Skeletal muscle cell (primary cell): ENCODE data around the gene ALG8.
A peak's percentile ranks its signal among the peaks of the same experiment; 100 is the strongest.
"Not testable (repeated sequence)": the region's sequence is repeated elsewhere in the genome, so short reads cannot be mapped to it uniquely, and the experiment has no call there.

Source experiments
- DNase-seq: peaks from one replicate; pipeline ENCODE4 v3.0.0-alpha.2; 2010; ENCODE audit warnings: low read depth
- H3K4me3 ChIP-seq: 2 replicates; pipeline ENCODE4 v1.5.1; 2011; ENCODE audit warnings: low read depth, mild to moderate bottlenecking, control low read depth, low read length, moderate library complexity

ALG8 gene

GRCh38 chr11:78078218-78079167, 60.9 kb downstream of the ALG8 start:
- peak overlapping the region; percentile 67 for H3K4me3 ChIP-seq
- DNase-seq = no peak

DNA sequence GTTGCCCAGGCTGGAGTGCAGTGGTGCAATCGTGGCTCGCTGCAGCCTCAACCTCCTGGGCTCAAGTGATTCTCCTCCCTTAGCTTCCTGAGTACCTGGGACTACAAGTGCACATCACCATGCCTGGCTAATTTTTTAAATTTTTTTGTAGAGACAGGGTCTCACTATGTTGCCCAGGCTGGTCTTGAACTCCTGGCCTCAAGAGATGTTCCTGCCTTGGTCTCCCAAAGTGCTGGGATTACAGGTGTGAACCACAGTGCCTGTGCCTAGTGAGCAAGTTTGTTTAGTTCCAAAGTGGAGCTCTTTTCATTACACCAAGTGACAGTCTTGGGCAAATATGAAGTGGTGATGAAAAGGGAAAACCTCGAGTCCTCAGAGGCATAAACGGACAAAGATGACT, 61.8 kb downstream of the ALG8 start:
- not testable (repeated sequence) for DNase-seq, H3K4me3 ChIP-seq

DNA sequence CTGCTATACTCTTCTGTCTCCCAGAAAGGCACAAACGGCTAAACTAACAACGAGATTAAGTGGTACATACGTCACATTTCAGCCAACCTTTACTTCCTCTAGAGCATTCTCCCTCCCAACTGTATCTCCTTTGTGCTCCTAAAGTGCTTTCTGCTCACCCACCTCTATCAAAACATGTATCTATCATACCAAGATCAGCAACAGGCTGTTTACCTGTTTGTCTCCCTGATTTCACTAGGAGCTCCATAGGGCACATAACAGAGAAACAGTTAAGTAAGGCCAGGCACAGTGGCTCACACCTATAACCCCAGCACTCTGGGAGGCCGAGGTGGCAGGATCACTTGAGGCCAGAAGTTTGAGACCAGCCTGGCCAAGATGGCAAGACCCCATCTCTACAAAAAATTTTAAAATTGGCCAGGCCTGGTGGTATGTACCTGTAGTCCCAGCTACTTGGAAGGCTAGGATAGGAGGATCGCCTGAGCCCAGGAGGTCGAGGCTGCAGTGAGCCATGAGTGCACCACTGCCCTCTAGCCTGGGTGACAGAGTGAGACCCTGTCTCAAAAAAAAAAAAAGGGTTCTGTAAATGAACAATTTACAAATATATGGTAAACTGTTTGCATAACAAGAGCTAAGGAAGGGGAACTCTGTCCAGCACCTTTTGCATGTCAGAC, 62.6 kb downstream of the ALG8 start:
- no peak for DNase-seq
- no peak overlapping the region for H3K4me3 ChIP-seq

- DNase-seq = no peak
- H3K4me3 ChIP-seq = no peak overlapping the region
These were observed 64.7 kb downstream of the ALG8 start for GRCh38 chr11:78074756-78075155.

GRCh38 chr11:78072455-78072854, 67.0 kb downstream of the ALG8 start:
- no peak overlapping the region for H3K4me3 ChIP-seq
- no peak for DNase-seq

DNA sequence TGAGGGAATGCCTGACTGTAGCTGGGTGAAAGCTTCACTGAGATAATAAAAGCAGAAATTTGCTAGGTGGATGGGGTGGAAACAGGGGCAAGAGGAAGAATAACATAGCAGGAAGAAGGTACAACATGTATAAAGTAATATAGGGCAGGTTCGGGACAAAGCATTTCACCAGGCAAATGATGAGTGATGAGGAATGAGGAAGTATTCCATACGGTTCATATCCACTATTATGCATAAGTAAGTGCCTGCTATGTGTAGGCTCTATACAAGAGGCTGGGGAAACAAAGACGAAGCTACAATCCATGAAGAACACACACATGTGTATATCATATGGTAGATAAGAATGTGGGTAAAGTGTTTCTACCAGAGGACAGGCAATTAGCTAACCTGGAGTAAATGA, 67.7 kb downstream of the ALG8 start:
- DNase-seq = no peak

DNA sequence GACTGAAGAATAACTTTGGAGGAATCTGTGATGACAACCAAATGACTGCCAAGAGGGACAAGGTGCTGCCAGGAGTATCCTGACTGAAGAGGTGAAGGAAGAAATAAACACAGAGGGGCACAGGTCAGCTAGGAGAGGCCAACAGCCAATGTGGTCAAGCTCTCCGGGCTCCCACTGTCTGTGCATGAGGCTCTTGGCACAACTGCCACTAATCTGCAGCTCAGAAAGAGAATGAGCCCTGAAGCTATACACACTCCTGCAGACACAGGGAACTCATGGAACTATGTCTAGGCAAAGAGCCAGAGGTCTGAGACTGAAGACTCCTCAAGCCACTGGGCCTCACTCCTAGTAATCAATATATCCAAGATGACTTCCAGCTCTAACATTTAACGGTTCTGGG, 68.8 kb downstream of the ALG8 start:
- DNase-seq = no peak
- no peak overlapping the region for H3K4me3 ChIP-seq

More for the DNA sequence above, 67.7 kb downstream of the ALG8 start:
- H3K4me3 ChIP-seq = no peak overlapping the region

GRCh38 chr11:78069465-78069864, 70.0 kb downstream of the ALG8 start:
- no peak overlapping the region for H3K4me3 ChIP-seq
- DNase-seq = no peak

DNA sequence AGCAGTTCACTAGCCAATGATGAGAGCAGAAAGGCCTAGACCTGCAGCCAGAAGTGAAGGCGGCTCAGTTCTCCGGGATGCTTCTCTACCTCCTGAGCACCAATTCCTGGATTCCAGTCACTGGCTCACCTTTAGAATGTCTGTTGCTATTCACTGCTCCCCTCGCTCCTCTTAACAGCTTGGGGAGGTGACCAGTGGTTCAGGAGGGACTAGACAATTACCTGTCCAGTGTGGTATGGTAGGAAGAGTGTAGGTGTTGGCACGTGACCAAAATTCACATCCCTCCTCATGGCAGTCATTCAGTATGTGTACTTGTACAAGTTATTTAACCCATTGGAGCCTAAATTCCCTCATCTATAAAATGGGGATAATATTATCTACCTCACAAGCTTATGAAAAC, 71.7 kb downstream of the ALG8 start:
- DNase-seq = no peak
- no peak overlapping the region for H3K4me3 ChIP-seq

DNA sequence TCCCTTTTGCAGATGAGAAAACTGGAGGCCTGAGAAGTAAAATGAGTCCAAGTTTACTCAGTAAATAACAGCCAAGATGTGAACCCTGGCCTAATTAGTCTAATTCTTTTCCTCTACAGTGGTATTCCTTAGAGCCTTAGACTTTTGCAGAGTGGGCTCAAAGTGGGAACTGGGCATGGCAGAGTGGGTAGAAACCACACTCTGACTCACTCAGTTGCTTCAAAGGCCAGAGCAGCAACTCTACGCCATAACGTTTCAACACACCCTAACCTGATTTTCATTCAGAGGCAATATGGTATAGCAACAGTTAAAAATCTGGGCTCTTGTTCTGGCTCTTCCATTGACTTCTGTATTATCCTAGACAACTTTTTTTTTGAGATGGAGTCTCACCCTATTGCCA, 73.0 kb downstream of the ALG8 start:
- DNase-seq = no peak
- H3K4me3 ChIP-seq = no peak overlapping the region

DNA sequence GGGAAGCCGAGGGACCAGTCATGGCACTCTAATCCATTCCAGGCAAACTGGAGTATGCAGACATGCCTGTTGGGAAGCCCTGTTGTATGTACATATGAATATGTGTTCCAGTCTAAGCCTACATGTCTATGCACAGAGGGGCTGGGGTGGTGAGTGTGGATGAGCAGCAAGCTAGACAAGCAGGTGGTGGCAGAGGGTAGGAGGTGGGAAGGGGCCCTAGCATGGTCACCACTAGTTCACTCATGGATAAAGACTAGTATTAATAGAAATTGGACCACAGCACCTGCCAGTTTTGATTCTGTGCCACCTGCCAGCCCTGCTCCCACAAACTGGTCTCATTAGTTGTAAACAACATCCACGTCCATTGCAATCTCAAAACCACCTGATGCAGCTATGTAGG, 74.2 kb downstream of the ALG8 start:
- DNase-seq = no peak
- H3K4me3 ChIP-seq = no peak overlapping the region

GRCh38 chr11:78063440-78064181, 75.8 kb downstream of the ALG8 start, which contains the start of gene THRSP:
Gene THRSP, plus strand, starts transcription at chr11:78063861. Its CDS starts 21 bp downstream, at chr11:78063882.
- no peak within 1 kb of the TSS for H3K4me3 ChIP-seq
- no peak for DNase-seq

GRCh38 chr11:78062671-78063070, 76.8 kb downstream of the ALG8 start:
- DNase-seq = no peak
- H3K4me3 ChIP-seq = no peak overlapping the region

DNA sequence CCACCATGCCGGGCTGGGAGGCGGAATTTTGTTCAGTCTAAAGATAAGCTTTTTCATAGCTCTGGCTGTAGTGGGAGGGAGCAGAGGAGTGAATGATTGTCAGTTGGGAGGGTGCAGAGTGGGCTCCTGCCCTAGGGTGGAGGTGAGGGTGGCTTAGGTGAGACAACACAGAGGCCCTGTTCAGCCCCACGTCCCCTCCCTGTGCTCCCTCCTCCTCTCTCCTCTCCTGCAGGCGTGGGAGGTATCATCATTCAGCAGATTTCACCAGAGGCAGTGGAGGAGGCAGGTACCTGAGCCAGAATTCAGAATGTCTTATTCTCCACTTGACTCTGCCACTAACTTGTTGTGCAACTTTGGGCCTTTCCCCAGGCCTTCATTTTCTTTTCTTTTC, 77.5 kb downstream of the ALG8 start:
- no peak overlapping the region for H3K4me3 ChIP-seq
- DNase-seq = no peak

GRCh38 chr11:78061088-78061920, 78.1 kb downstream of the ALG8 start:
- no peak for DNase-seq
- H3K4me3 ChIP-seq = no peak overlapping the region

DNA sequence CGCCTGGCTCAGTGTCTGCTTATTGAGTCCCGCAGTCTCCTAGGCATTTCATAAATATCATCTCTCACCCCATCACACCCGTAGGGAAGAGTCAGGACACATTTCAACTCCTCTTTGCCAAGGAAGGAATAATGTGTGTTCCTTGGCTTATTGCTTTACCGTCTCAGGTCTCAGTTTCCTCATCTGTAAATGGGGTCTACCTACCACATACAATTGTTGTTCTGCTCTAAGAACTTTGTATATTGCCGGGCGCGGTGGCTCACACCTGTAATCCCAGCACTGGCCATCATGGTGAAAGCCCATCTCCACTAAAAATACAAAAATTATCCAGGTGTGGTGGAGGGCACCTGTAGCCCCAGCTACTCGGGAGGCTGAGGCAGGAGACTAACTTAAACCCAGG, 78.9 kb downstream of the ALG8 start:
- no peak for DNase-seq
- H3K4me3 ChIP-seq = no peak overlapping the region

DNA sequence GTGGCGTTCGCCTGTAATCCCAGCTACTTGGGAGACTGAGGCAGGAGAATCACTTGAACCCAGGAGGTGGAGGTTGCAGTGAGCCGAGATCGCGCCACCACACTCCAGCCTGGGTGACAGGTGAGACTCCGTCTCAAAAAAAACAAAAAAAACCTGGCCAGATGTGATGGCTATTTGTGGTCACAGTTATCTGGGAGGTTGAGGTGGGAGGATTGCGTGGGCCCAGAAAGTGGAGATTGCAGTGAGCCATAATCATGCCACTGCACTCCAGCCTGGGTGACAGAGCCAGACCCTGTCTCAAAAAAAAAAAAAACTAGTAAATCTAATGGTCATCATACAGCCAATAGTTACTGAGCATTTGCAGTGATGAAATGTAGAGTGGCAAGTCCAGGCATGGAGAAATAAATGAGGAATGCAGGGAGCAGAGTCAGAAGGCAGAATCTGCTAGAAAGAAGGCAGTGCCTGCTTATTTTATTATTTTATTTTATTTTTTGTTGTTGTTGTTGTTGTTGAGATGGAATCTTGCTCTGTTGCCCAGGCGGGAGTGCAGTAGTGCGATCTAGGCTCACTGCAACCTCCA, 79.6 kb downstream of the ALG8 start:
- DNase-seq, H3K4me3 ChIP-seq: not testable (repeated sequence)

GRCh38 chr11:78057462-78058055, 81.9 kb downstream of the ALG8 start:
- H3K4me3 ChIP-seq = no peak overlapping the region
- DNase-seq = no peak

DNA sequence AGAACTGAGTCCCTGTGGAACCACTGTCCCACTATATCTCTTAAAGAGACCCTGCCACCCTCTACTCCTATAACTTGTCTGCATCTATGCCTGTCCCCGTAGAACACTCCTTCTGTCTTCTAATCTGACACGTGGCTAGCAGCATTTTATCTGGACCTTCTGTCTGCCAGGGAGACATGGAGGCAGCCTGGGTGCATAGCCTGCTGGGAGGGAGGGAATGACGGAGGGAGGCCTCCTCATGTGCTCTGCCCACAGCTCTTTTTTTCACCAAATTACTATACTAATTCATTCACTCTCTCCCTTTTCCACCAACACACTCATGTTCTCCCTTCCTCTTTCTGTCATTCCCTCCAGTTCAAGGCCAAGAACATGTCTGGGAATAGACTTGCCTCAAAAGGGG, 83.3 kb downstream of the ALG8 start:
- no peak for DNase-seq
- no peak overlapping the region for H3K4me3 ChIP-seq
